Fibroblast of gingiva (primary cell): ENCODE results near the gene SLC6A3.

ENCODE experiments used
- DNase-seq: peaks from one replicate; pipeline ENCODE4 v3.0.0-alpha.2; 2011; ENCODE audit warnings: low read depth

SLC6A3 gene

DNA sequence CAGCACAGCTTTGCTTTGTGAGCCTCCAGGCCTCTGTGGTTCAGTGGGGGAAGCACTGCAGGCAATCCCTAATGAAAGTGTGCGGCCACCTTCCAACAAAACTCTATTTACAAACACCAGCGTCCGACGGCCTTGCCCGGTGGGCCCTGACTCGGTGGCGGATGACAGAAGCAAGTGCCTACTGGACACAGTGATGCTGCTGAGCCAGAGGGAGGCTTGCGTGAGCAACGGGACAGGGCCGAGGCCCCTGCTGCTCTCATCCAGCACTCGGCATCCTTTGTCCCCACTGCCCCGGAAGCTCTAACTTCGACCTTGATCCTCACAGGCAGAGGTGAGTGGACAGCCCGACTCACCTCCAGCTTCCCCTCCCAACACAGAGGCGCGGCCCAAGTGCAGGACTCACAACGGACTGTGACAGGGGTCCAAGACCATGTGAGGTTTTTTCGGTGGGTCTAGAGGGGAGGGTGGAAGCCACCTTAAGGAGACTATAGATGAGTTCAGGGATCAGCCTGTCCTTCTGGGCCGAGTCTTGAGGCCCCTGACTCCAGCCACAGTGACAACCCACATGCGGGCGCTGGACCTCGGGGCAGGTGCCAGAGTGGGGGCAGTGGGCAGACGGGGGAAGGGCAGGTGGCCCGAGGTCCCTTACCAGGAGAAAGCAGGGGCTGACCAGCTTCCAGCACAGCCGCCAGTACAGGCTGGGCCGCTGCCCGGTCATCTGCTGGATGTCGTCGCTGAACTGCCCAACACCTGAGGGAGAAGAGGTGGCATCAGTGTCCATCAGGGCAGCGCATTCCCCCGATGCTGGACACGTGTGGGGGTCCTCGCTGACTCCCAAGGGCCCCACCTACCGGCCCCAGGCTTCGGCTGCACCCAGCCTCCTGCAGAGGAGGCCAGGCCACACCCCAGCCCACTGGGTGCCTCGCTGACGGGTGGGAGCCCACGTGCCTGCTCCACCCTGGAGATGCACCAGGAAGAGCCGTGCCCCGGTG, 39.4 kb downstream of the SLC6A3 start:
- DNase-seq, result no peak

GRCh38 chr5:1405121-1405520, 40.1 kb downstream of the SLC6A3 start:
- no peak for DNase-seq

DNA sequence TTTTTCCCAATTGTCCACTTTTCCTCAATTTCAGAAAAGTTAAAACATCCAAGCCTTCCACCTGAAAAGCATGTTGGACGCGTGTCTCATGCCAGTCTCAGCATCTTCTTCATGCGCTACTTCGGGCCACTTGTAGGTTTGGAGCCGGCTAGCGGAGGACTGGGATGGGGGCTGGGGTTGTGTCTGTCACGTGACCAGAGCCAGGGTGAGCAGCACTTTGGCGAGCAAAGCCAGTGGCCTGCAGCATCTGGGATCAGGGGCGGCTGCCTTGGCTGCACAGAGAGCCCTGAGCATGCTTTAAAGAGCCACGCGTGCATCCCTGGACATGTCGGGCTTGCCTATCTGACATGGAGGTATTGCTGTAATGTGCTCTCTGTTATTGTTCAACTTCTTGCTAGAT, 41.2 kb downstream of the SLC6A3 start:
- no peak for DNase-seq

DNA sequence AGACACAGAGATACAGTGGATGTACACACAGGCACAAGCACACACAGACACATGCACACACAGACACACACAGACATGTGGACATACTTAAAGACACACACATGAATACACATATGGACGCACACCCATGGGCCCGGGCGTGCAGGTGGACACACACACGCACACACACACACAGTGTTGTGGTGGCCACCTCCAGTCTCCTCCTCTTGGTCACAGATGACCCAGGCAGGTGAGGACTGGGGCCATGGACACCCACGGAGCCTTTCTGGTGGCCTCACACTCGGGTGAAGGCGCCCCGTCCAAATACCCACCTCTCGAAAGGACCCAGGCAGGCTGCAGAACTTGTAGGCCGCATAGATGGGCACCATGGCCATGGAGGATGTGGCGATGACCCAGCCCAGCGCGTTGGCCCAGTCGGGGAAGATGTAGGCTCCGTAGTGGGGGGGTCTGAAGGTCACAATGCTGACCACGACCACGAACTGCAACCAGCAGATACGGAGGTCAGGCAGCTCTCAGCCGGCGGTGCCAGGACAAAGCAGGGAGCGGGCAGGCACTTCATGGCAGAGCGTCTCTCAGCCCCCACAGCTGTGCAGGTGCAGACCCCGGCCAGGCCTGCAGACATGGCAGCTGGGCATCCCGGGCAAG, 42.5 kb downstream of the SLC6A3 start:
- DNase-seq, result no peak

- DNase-seq, result no peak
These were observed 43.6 kb downstream of the SLC6A3 start for GRCh38 chr5:1401536-1402138.

GRCh38 chr5:1400936-1401335, 44.3 kb downstream of the SLC6A3 start:
- DNase-seq, result no peak

GRCh38 chr5:1400211-1400855, 44.9 kb downstream of the SLC6A3 start:
- DNase-seq, result no peak

- no peak for DNase-seq
These were observed 45.5 kb downstream of the SLC6A3 start for GRCh38 chr5:1399737-1400136.

DNA sequence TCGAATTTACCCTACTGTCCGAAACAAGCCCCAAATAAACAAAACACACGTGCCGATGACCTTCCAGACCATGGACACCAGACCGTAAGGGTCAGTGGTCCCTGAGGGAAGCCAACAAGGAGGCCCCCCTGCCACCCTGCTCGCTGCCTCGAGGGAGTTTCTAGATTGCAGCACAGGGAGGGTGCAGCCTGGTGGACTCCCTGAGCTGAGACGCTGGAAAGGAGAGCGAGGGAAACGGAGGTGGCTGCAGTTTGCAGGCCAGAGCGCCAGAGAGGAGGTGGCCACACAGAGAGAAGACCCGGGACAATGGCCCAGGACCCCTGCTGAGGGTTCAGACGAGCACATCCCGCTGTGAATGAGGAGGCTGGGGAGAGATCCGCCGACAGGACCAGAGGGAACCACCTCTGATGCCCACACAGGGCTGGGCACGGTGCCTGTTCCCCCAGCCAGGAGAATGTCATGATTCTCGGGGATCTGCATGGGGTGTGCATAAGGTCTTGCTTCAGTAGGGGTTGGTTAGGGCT, 48.9 kb downstream of the SLC6A3 start:
- no peak for DNase-seq

GRCh38 chr5:1394881-1395860, 50.1 kb downstream of the SLC6A3 start:
- DNase-seq, result no peak

DNA sequence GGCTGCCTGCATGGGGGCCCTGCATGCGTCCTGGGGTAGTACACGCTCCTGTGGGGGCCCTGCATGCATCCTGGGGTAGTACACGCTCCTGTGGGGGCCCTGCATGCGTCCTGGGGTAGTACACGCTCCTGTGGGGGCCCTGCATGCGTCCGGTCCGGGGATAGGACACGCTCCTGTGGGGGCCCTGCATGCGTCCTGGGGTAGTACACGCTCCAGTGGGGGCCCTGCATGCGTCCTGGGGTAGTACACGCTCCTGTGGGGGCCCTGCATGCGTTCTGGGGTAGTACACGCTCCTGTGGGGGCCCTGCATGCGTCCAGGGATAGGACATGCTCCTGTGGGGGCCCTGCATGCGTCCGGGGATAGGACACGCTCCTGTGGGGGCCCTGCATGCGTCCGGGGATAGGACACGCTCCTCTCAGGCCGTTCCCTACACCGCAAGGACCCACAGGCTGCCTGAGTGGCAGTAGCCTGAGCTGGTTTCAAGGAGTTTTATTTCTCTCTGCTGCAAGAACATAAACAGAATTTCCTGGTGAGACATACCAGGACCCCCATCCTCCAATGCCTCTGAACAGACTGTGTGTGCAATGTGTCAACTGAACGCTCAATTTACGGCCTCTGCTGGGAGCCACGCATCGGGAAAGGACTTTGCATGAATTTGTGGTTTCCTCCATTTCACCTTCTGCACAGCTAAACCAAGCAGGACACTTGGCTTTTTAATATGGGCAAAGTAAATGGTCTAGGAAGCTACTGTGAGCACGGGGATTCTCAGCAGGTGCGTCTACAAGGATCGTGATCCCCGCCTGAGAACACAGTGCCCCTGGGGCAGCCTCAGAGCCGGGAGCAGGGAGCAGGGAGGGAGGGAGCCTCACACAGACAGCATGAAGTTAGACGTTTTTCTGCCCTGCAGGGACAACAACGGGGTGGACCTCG, 51.4 kb downstream of the SLC6A3 start:
- DNase-seq, result no peak

DNA sequence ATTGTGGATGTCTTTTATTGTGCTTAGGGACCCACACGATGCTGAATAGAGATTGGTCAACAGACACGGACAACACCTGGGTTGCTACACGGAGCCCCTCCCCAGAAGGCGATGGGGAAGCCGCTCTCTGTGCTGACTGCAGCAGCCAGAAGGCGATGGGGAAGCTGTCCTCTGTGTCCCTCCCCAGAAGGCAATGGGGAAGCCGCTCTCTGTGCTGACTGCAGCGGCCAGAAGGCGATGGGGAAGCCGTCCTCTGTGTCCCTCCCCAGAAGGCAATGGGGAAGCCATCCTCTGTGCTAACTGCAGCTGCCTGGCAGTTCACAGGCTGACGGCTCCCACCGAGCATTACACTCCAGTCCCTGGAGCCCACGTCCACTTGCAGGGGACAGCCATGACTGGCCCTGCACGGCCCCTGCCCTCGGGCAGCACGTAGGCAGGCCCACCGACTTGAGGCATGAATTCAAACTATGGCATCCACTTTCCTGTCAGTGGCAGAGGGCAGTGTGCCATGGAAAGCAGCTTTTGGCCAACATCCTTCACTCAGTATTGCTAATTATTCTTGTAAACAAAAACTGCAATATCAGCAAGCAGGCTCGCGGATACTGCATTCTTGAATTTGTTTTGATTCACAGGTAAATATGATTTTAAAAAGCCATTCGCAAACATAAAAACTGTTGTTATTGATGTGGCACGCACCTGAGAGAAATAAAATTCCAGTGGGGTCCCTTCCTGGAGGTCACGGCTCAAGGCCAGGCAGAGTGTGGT, 52.3 kb downstream of the SLC6A3 start:
- no peak for DNase-seq

DNA sequence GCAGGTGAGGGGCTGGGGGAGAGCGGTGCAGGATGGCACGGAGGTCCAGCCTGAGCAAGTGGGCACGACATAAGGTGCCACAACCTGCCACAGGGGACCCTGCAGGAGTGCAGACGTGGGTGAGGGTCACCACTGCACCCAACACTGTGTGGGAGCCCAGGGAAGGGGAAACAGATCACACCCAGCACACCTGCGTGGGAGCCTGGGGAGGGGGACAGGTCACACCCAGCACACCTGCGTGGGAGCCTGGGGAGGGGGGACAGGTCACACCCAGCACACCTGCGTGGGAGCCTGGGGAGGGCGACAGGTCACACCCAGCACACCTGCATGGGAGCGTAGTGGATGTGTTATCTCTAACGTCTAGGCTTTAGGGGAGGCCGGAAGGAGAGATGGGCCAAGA, 53.0 kb downstream of the SLC6A3 start:
- no peak for DNase-seq

GRCh38 chr5:1391691-1392090, 53.5 kb downstream of the SLC6A3 start:
- no peak for DNase-seq

GRCh38 chr5:1390861-1391600, 54.2 kb downstream of the SLC6A3 start:
- DNase-seq, result no peak

DNA sequence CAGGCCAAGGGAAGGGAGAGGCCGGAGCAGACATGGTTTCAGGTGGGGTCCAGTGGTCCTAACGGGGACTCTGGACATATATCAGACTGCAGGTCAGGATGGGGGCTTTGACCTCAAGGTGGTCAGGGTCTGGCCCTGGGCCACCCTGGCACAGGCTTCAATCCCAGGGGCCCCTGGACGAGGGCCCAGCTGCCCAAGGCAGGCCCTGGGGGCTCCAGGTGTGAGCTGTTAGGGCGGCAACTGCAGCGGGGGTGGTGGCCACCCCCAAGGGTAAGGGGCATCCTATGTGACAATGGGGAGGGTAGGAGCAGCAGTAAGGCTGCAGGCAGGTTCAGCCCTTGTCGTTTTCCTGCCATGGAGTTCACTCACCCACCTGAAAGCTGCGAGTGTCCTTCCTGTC, 54.9 kb downstream of the SLC6A3 start:
- no peak for DNase-seq

DNA sequence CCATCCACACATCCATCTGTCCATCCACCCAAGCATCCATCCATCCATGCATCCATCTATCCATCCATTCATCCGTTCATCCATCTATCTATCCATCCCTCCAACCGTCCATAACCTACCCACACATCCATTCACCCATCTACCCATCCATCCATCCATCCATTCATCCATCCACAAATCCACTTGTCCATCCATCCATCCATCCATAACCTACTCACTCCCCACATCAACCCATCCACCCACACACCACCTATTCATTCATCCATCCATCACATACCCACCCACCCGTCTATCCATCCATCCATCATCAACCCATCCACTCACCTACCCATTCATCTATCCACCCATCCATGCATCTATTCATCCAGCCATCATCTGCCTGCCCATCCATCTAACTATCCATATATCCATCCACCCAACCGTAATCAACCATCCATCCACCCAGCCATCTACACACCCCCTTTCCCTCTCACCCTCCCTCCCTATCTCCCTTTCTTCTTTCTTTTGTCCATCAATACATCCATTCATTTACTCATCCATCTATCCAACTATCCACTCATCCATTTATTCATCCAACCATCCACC, 56.8 kb downstream of the SLC6A3 start:
- no peak for DNase-seq

- no peak for DNase-seq
These were observed 57.4 kb downstream of the SLC6A3 start for GRCh38 chr5:1387876-1388275.
